SK-N-DZ (cell line): Measurements from ENCODE around the gene CD300LD.

Experiments
- DNase-seq: peaks from one replicate; pipeline ENCODE4 v3.0.0-alpha.2; 2015; ENCODE audit warnings: low spot score

The CD300LD gene

DNA sequence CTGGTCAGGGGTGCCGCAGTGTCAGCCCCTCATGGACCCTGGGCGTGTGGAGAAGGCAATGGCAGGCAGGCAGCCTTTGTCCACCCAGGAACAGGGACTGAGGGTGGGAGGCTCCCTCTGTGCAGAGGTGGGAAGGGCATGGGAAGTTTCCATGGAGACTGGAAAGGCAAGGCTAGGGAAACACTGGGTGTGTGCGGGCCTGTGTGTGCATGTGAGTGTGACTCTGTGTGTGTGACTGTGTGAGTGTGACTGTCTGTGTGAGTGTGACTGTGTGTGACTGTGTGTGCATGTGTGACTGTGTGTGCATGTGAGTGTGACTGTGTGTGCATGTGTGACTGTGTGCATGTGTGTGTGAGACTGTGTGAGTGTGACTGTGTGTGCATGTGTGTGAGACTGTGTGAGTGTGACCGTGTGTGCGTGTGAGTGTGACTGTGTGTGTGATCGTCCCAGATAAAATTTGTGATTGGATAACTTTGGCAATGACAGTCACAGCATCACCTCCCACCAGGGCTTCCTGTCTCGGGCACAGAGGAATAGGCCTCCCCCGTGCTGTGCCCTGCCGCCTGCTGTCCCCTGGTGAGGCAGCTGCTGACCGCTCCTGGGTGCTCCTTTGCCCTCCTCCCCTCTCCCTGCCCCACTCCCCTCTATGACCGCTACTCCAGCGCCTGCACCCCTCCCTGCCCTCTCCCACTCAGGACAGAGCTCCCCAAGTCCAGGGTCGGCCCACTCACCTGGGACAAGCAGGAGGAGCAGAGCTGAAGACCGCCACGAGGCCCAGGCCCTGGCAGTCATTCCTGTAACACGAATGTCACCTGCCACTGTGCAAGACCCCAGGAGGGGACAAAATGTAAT, 46.9 kb downstream of the CD300LD start:
- DNase-seq, result no peak

DNA sequence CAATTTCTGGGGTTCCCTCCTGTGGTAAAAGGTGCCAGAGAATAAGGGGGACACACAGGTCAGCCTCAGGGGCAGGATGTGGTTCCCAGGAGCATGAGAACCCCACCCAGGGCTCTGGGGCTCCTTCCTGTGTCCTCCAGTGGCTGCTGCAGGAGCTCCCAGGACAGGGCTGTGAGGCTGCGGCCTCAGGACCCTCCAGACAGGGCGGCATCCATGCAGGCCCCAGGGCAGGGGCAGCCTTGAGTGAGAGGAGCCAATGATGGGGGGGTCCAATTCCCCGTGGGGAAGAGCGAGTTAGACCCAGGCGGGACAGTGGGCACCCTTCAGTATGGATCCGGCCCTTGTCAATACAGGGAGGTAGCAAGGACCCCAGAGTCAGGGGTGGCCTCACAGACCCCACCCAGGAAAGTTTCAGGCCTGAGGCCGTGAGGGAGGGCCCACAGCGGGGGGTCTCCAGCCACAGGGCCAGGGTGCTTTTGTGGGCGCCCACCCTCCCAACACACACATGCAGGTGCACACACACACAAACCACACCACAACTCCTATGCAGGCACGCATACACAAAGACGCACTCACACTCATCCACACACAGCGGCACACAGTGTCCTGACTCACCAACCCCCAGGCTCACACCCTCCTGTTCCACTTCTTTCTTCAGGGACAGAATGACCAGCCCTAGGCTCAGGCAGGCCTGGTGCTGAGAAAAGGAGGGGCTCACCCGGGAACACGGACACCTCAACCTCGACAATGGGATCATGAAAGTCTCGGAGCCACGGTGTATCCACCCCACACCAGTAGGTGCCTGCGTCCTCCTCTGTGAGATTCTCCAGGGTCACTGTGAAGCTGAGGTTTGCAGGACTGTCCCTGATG, 48.0 kb downstream of the CD300LD start:
- DNase-seq, result no peak

DNA sequence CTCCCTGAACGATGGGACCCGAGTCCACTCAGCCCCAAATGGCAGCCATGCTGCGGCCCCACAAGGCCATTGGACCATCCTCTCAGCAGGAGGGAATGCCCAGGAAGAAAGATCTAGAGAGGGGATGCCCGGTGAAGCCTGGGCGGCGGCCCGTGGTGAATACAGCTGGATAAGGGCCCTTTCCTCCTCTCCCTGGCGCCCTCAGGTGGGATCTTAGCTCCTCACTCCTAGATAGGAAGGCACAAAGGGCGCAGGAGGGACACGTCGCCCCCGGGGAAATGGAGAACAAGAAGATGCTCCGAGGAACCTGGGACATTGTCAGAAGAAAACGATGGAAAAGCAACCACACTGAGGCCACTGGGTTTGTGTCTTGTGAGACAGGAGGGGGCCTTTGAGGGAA, 48.7 kb downstream of the CD300LD start:
- no peak for DNase-seq

DNA sequence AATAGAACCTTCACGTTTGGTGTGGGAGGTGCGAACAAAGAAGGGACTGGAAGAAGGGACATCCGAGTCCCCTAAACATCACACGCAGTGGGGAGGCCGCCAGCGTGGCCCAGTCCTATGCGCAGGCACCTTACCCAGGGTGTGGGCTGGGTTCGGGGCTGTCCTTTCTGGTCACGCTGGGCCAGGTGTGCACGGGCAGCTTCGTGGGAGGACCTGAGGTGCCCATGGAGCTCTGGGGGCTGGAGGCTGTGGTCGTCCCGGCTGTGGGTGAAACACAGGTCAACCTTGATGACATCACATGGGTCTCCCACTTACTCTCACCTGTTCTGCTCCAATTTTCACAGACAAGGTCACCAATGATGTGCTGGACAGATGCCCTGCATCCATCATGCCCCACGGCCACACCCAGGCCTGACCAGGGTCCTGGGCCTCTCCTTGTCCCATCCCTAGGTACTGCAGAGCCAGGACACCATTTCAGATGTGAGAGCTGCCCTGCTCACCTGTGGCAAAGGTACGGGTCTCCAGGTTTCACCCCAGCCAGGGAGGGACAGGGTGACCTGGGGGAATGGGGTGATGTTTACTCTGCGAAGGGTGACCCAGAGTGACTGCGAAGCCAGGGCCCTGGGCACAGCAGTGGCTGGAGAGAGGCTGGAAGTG, 49.2 kb downstream of the CD300LD start:
- no peak for DNase-seq

DNA sequence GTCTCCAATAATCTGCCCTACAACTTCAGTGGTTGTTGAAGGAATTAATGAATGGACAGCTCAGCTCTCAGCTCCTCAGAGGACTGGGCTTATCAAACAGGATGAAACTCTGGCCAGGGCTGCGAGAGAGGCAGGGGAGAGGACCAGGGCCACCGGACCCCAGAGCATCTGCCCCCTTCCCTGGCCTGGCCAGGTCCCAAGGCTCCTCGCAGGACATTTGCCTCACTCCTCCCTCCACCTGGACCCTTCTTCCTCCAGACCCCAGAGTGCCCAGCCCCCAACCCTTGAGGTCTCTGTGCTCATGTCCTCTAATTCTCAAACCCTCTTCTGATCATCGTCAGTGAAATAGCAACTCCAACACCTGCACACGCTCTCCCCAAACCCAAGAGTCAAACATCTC, 49.9 kb downstream of the CD300LD start:
- no peak for DNase-seq

DNA sequence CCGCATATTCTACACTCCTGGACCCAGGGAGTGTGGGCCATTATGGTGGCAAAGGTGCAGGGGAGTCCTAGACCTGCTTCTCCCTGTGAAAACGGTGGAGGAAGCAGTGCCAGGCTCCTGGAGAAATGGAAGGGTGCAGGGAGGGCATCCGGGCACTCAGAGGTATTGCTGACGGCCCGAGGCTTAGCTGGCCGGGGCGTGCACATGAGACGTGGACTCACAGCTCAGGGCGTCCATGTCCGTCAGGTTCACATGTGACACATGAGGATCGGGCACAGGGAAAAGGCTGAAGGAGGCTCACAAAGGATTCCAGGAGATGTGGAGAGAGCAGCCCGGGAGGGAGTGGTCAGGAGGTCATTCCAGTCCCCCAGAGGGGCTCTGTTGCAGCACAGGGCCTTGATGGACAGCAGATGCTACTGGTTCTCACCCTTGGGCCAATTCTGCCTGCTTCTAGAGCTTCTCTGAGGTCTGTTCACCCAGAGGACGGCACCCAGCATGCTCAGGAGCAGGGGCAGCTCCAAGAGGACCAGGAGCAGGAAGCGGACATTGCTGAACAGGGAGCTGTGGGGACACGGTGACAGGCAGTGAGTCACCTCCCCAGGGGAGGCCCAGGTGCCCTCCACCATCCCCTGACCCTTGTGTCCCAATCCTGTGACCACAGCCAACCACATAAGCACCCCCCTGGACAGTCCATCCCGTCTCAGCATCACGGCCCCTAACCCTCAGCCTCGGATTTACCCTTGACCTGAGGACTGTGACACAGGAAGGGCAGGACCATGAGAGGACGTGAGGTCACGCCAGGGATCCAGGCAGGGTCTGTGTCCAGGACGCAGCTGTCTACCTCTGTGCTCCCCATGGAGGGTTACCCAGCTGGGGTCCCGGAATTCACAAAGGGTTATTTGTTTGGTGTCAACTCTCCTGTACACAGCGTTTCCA, 50.6 kb downstream of the CD300LD start:
- DNase-seq, result no peak

DNA sequence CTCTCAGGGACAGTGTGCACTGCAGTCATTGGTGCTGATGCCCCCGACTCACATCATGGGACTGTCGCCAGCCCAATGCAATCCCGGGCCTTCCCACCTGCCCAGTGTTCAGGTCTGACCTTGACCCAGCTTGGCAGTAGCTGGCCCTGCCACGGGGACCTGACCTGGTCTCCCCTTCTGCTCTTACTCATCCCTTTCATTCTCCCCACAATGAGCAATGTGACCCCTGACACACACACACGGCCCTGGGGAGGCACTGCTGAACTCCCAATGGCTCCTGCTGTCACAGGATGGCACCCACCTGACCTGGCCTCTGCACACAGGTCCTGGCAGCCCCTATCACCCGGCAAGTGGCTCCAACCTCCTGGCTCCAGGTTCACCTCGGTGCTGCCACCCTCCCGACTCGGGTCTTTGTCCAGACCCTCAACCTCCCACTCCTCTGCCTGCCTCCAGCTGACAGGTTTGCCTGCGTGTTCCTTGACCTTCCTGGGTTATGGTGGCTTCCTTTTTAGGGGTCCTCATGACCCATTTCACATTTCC, 52.7 kb downstream of the CD300LD start:
- no peak for DNase-seq

DNA sequence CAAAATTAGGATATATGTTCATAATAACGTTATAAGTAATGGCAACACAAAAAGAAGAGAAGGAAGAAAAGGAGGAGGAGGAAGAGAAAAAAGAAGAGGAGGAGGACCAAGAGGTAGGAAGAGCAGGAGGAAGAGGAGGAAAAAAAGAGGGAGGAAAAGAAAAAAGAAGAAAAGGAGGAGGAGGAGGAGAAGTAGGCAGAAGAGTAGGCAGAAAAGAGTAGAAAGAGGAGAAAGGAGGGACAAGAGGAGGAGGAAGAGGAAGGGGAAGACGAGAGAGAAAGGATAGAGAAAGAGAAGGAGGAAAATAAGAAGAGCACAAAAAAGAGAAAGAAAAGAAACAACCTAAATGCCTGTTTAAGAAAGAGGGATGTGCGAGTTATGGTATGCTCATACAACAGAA, 55.2 kb downstream of the CD300LD start:
- DNase-seq, result no peak

DNA sequence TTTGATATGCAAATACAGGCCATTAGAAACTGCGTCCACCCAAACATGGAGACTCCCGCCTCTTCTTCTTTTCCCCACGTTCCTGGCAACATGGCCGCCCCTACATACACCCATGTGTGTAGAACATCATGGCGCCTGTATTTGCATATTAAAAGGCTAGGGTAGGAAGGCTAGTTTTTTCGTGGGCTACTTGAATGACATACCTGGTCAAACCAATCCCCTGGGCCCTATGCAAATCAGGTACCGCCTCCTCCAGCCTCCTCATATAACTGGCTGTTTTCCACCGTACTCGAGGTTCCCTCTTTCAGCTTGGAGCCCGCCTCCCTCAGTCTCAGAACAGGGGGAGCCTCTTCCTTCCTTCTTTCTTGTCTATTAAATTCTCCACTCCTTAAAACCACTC, 60.0 kb downstream of the CD300LD start:
- DNase-seq, result no peak

DNA sequence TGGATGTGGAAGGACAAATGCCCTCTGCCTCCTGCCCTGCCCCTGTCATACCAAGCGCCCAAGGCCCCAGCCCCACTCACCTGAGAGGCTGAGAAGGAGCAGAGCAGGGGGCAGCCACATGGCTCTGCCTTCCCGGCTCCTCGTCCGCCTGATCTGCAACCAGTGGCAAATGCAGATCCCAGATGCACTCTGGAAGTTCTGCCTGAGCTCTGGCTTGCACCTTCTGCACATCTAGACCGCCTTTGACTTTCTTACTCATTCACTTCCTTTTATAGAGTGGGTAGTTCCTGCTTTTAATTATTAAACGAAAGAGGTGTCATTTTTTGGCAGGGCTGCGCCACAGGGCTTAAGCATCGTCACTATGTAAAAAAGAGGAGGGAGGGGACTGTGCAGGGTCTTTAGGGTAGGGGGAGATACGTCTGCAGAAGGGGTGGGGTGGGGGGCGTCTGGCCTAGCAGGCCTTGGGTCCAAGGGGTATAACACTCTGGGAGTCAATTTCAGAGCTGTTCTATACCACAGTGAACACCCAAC, 60.8 kb downstream of the CD300LD start, which contains the start of gene CD300LB:
TSS of gene CD300LB (minus strand) at position 245 of the 531 bp plus-strand sequence. CDS start at position 120, 125 bp downstream.
- DNase-seq, result no peak

DNA sequence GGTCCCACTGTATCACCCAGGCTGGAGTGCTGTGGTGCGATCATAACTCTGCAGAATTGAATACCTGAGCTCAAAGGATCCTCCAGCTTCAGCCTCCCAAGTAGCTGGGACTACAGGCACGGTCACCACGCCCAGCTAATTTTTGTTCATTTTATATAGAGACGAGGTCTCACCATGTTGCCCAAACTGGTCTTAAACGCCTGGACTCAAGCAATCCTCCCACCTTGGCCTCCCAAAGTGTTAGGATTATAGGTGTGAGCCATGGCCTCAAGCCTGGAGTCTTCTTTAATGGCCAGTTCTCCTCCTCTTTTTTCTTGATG, 61.3 kb downstream of the CD300LD start:
- no peak for DNase-seq
